AG04449 (cell line): ENCODE measurements around the gene TFIP11.

Experiments
- CTCF ChIA-PET: fragments of 350-600 bp; formaldehyde crosslinking; extraction: SDS; loops from one replicate; lab custom pipeline; 2021; ENCODE audit warnings: antibody characterized with exemption; lab: Yijun Ruan, JAX
- POLR2A ChIA-PET: fragments of 400-600, 350-600 bp; formaldehyde crosslinking; extraction: SDS; loops from one replicate; lab custom pipeline; 2020; ENCODE audit warnings: antibody characterized with exemption, inconsistent platforms; lab: Yijun Ruan, JAX
- DNase-seq: peaks from one replicate; pipeline ENCODE4 v3.0.0-alpha.2; 2010; ENCODE audit warnings: low read depth, low spot score
- H3K4me3 ChIP-seq: 2 replicates; pipeline ENCODE4 v1.5.1; 2011; ENCODE audit warnings: low read depth, mild to moderate bottlenecking, control low read depth, low read length
- CTCF ChIP-seq: IDR thresholded peaks from one replicate; pipeline ENCODE4 v1.5.1; 2011; ENCODE audit warnings: mild to moderate bottlenecking, moderate library complexity, low read length, control low read depth, inconsistent platforms; ENCODE audit not compliant: insufficient read depth; ENCODE audit errors: missing control alignments

TFIP11 gene

GRCh38 chr22:26446808-26447515, 65.3 kb downstream of the TFIP11 start:
- ChIA-PET POLR2A (no interaction called here), CTCF (interaction anchor here (0.8 to 10.2 kb wide), 4 partner anchors 11 to 81 kb away, joined by 3 to 86 read pairs (median 16); no protein-coding TSS in a partner anchor)
- no peak for TF ChIP-seq CTCF
- DNase-seq, result no peak
- no peak overlapping the region for H3K4me3 ChIP-seq

- TF ChIP-seq CTCF, result no peak
- CTCF ChIA-PET, result interaction anchor here (0.8 to 10.2 kb wide), 5 partner anchors 8 to 80 kb away, joined by 3 to 86 read pairs (median 4); no protein-coding TSS in a partner anchor
- POLR2A ChIA-PET, result no interaction called here
- no peak overlapping the region for H3K4me3 ChIP-seq
- DNase-seq, result no peak
Observed at GRCh38 chr22:26445577-26446275, 66.5 kb downstream of the TFIP11 start.

DNA sequence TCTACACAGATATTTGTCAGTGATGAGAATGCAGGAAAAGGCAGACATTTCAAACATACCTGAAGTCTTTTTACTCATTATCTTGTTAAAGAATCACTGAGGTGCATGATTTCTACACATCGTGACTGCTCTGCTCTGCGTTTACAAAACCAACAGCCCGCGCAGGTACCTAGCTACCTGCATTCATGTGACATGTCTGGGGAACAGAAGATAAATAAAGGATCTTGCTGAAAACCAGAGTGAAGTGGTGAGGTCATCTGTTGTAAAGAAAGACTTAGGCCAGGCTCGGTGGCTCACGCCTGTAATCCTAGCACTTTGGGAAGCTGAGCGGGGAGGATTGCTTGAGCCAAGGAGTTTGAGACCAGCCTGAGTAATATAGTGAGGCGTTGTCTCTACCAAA, 67.5 kb downstream of the TFIP11 start:
- POLR2A ChIA-PET, result no interaction called here

DNA sequence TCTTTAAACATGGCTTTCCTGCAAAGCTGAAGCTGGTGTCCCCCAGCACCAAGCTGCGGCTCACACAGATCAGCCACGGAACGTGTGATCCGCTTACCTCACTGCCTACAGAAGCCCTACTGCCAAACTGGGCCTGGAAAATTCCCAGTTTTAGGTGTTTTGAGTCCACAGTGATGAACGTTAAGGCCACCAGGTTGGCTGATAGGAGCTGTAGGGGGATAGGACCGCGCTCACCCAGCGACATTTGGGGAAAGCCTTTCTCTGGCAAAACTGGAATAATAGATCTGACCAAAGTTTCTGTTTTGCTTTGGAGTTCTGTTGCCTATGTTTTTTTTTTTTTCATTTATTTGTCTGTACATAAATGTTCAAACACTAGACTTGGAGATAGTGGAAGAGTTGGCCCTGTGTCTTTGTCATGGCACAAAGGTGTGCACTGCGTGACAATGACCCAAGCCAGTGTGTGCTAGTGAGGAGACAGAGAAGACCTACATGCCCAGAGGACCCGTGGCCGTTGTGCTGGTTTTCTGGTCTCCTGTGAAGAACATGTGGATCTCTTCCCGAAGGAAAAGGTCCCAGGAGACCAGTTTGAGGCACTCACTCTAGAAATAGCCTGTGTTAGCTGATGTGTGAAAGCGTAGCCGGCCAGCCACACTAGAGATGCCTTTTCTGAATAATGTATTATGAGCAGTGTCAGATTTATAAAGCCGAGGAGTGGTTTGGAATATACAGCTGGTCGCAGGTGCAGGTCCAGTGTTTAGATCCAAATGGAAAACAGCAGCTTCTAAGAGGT, 68.2 kb downstream of the TFIP11 start:
- POLR2A ChIA-PET, result interaction anchor here (0.6 kb wide), 1 partner anchor 16 kb away, joined by 3 read pairs; no protein-coding TSS in a partner anchor
- CTCF ChIA-PET, result interaction anchor here (1.0 to 10.2 kb wide), 2 partner anchors 17 to 49 kb away, joined by 3 to 86 read pairs; no protein-coding TSS in a partner anchor
- DNase-seq, result no peak
- no peak overlapping the region for H3K4me3 ChIP-seq
- no peak for TF ChIP-seq CTCF

More for the DNA sequence above, 67.5 kb downstream of the TFIP11 start:
- no peak for TF ChIP-seq CTCF
- H3K4me3 ChIP-seq, result no peak overlapping the region
- no peak for DNase-seq
- CTCF ChIA-PET, result interaction anchor here (1.0 to 10.2 kb wide), 2 partner anchors 17 to 49 kb away, joined by 3 to 86 read pairs; no protein-coding TSS in a partner anchor

DNA sequence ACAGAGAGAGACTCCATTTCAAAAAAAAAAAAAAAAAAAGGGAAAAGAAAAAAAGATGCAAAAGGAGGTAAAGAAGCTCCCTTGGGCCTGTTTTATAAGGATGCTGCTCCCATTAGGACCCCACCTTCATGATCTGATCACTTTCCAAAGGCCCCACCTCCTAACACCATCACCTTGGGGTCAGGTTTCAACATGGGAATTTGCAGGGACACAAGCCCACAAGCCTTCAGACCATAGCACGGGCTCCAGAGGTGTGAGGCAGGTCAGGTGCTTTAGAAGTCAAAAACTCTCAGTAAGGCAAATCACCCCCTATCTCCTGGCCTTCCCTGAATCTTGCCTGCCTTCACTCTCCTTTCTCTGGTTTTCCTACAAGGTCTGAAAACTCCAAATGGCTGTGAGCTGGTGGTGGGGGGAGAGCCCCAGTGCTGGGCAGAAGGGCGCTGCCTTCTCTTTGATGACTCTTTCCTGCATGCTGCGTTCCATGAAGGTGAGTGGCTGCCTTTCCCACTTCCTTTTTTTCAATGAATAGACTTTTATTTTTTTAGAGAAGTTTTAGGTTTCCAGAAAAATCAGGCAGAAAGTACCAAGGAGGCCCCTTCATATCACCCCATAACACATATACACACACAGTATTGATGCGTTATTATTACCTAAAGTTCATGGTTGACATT, 70.1 kb downstream of the TFIP11 start:
- POLR2A ChIA-PET, result no interaction called here
- no peak for DNase-seq
- CTCF ChIA-PET, result interaction anchor here (1.3 to 10.2 kb wide), 3 partner anchors 12 to 75 kb away, joined by 5 to 86 read pairs (median 7); no protein-coding TSS in a partner anchor
- H3K4me3 ChIP-seq, result no peak overlapping the region
- no peak for TF ChIP-seq CTCF
